ENCODE results near the gene ALDH2. TPM values are rescaled to one million over a fixed set of nuclear protein-coding genes. Genes with fewer than 3 reads are reported as not detected.

Gene ALDH2
- total and polyA plus RNA-seq, 2 of the 8 experiments (the other 6 are each of a cell fraction or from before 2014, with no cell fraction given): 25.4 to 43.8 TPM

DNA sequence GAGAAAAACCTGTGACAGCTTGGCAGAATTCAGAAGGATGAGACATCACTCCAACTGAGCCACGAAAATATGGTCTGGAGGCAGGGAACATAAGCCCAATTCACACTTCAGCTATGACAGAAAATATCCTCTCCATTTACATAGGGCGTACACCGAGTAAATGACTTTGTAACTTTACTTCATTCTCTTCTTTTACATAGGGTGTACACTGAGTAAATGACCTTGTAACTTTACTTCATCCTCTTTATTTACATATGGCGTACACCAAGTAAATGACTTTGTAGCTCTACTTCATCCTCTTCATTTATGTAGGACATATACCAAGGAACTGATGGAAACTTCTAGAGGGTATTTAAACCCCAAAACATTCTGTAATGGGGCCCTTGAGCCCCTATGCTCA, 61.2 kb downstream of the ALDH2 start (continued):
- TF ChIP-seq ATF2 (IDR thresholded peaks at IDR 0.05; ENCODE audit: low read length) (no peak), CHD2 (IDR thresholded peaks at IDR 0.05; ENCODE audit: low read length) (no peak), BCL11A (IDR thresholded peaks at IDR 0.05; ENCODE audit: low read depth in 2 of 2, low read length in 2 of 2) (no peak), ASH2L (IDR thresholded peaks at IDR 0.05; ENCODE audit: low read length) (no peak), GABPA (IDR thresholded peaks at IDR 0.05; ENCODE audit: borderline replicate concordance, insufficient read depth, low read length) (no peak), TCF12 (IDR thresholded peaks at IDR 0.05; ENCODE audit: low read depth, low read length) (no peak), POLR2AphosphoS5 (IDR thresholded peaks at IDR 0.05; ENCODE audit: low read depth, low read length) (no peak), MAFK (IDR thresholded peaks at IDR 0.05; ENCODE audit: low read depth, low read length) (no peak), RXRA (IDR thresholded peaks at IDR 0.05; ENCODE audit: insufficient read depth, low read depth, low read length) (no peak)
